HUES48 (cell line): ENCODE results near the gene C17orf113.

Source experiments
- H3K27ac ChIP-seq: one replicate; pipeline ENCODE4 v1.7.0; 2013; ENCODE audit warnings: low read depth, low read length, inconsistent platforms
- H3K27me3 ChIP-seq: 2 replicates; pipeline ENCODE4 v1.6.1; 2013; ENCODE audit warnings: mild to moderate bottlenecking, low read length; ENCODE audit not compliant: control insufficient read depth, insufficient read depth
- H3K36me3 ChIP-seq: 2 replicates; pipeline ENCODE4 v1.6.1; 2013; ENCODE audit warnings: low read length; ENCODE audit not compliant: control insufficient read depth, insufficient read depth
- H3K4me1 ChIP-seq: 2 replicates; pipeline ENCODE4 v1.6.1; 2013; ENCODE audit warnings: mild to moderate bottlenecking, low read length; ENCODE audit not compliant: control insufficient read depth, insufficient read depth
- H3K4me3 ChIP-seq: 2 replicates; pipeline ENCODE4 v1.5.1; 2013; ENCODE audit warnings: mild to moderate bottlenecking, low read depth, low read length
- H3K9ac ChIP-seq: 2 replicates; pipeline ENCODE4 v1.6.1; 2013; ENCODE audit warnings: mild to moderate bottlenecking, low read depth, low read length, moderate library complexity
- H3K9me3 ChIP-seq: 2 replicates; pipeline ENCODE4 v1.6.1; 2013; ENCODE audit warnings: low read length; ENCODE audit not compliant: control insufficient read depth, insufficient read depth

Gene C17orf113

DNA sequence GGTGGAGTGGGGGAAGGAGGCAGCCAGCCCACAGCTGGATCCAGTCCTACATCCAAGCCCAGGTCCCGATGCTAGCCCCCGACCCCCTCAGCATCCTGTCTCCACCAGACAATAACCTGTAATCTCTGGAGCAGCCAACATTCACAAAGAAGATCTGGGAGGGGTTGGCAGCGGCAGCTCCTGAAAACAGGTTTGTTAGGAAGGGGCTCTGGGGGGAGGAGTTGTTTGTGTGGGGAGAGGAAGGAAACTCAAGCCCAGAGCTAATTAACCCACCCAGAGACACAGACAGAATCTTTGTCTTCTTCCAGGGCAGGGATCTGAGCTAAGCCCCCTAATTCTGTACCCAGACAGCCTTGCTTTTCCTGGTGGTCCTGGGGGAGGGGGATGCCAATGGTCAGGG is 4.6 kb upstream of the C17orf113 start:
- peak overlapping the region; percentile 59 for H3K27ac ChIP-seq
- H3K36me3 ChIP-seq, result no peaks in the 10 kb centered on the region
- no peak overlapping the region for H3K9ac ChIP-seq
- H3K9me3 ChIP-seq, result no peaks in the 10 kb centered on the region
- no peaks in the 10 kb centered on the region for H3K27me3 ChIP-seq
- H3K4me3 ChIP-seq, result no peak overlapping the region
- peaks cover 18% of the 10 kb centered on the region for H3K4me1 ChIP-seq

DNA sequence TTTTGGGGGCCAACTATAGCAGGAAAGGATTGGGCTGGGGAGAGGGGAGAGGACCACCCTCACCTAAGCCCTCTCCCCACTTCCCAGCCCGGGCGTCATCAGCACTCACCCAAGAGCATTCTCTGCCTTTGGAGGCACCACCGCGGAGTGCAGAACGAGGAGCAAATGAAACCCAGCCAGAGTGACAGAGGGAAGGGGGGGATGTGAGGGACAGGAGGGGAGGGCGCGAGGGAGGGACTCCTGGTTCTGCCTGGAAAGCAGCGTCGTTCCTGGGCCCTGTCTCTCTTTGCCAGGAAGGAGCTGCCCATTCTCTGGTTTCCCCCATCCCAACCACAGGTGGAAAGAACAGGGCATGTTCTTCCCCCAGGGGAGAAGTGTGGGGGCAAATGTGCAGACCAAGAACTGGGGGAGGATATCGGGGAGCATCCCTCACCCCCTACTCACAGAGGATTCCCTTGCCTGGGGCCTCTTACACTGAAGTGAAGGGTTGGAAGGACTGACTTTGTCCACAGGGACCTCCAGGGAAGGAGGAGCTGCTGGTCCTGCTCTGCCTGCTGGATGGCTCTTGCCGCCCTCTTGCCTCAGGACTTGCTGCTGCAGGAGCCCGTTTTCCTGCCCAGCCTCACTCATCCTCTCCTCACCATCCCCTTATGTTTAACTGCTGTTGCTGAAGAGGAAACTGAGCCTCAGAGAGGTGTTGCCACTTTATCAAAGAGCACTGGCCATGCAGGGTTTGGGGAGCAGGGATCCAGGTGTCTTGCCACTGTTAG is 3.5 kb upstream of the C17orf113 start:
- Histone ChIP-seq H3K4me1 (peaks cover 24% of the 10 kb centered on the region), H3K4me3 (no peak overlapping the region), H3K9me3 (no peaks in the 10 kb centered on the region), H3K36me3 (no peaks in the 10 kb centered on the region), H3K9ac (no peak overlapping the region), H3K27me3 (no peaks in the 10 kb centered on the region; the same call in 1 of the 2 replicates), H3K27ac (no peak overlapping the region)

- Histone ChIP-seq H3K4me1 (peaks cover 24% of the 10 kb centered on the region), H3K27me3 (no peaks in the 10 kb centered on the region; the same call in 1 of the 2 replicates), H3K9ac (no peak overlapping the region), H3K27ac (no peak overlapping the region), H3K9me3 (no peaks in the 10 kb centered on the region), H3K36me3 (no peaks in the 10 kb centered on the region), H3K4me3 (no peak overlapping the region)
These were observed 2.0 kb upstream of the C17orf113 start for GRCh38 chr17:42052346-42052877.

DNA sequence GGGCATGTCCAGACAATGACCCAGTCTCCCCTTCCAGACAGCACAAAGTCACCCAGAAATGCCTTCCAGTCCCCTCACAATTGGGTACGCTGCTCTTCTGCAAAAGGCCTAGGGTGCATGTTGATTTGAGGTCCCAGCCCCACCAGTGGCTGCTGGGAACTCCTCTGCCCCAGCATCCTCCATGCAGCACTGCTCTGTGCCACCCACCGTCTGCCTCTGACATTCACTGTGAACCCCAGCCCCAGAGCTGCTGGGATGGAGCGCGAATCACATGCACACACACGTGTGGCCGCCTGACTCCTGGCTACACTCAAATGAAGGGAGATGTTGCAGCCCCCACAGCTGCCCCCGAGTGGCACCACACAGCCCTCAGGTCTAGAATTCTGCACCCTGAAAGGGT is 1.2 kb upstream of the C17orf113 start:
- no peak overlapping the region for H3K4me3 ChIP-seq
- H3K9ac ChIP-seq, result no peak overlapping the region

DNA sequence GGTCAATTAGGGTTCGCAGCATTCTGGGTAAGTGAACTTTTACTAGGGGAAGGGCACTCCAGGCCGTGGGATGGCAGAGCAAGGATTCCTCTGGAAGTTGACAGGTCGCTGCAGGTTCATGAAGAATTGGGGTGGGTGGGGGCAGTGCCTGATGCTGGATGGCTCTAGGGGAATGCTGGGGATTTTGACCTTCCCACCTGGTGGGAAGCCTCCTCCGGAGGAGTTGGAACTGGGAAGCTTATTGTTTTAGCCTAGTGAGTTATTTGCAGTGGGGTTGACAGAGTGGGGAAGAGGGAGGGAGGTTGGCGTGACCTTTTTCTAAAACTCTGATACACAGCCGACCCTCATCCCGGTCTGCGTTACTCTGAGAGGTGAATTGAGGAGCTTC is 606 bp upstream of the C17orf113 start:
- Histone ChIP-seq H3K27me3 (no peaks in the 10 kb centered on the region; the same call in 1 of the 2 replicates), H3K36me3 (no peaks in the 10 kb centered on the region), H3K4me1 (peaks cover 24% of the 10 kb centered on the region), H3K4me3 (peak overlapping the region; percentile 69), H3K27ac (no peak overlapping the region), H3K9me3 (no peaks in the 10 kb centered on the region), H3K9ac (no peak overlapping the region)

More for the DNA sequence above, 1.2 kb upstream of the C17orf113 start:
- Histone ChIP-seq H3K36me3 (no peaks in the 10 kb centered on the region), H3K4me1 (peaks cover 24% of the 10 kb centered on the region), H3K27me3 (no peaks in the 10 kb centered on the region; the same call in 1 of the 2 replicates), H3K9me3 (no peaks in the 10 kb centered on the region), H3K27ac (no peak overlapping the region)

DNA sequence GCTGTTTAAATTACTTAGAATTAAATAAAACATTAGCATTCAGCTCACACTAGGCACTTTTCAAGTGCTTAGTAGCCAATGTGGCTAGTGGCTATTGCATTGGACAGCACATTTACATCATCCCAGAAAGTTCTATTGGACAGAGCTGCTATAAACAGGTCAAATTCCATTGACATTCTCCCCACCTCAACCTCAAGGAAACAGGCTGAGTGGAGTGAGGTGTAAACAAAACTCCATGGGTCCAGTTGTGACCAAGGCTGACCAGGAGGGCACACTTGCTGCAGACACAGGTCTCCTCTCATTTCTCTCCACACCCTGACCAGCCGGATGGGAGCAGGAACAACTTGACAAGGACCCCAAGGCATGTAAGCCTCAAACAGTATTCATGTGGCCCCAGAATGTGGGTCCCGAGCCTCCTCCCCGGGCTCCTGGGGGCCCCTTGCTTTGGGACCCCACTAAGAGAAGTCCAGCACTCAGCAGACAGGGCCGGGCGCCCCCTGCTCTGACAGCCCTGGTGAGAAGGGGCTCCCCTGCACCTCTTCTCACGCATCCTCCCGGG is 488 bp downstream of the C17orf113 start:
- Histone ChIP-seq H3K9me3 (no peaks in the 10 kb centered on the region), H3K27me3 (no peaks in the 10 kb centered on the region; the same call in 1 of the 2 replicates), H3K4me1 (peaks cover 19% of the 10 kb centered on the region), H3K27ac (no peak overlapping the region), H3K9ac (no peak overlapping the region), H3K36me3 (no peaks in the 10 kb centered on the region), H3K4me3 (peak overlapping the region; percentile 69)

DNA sequence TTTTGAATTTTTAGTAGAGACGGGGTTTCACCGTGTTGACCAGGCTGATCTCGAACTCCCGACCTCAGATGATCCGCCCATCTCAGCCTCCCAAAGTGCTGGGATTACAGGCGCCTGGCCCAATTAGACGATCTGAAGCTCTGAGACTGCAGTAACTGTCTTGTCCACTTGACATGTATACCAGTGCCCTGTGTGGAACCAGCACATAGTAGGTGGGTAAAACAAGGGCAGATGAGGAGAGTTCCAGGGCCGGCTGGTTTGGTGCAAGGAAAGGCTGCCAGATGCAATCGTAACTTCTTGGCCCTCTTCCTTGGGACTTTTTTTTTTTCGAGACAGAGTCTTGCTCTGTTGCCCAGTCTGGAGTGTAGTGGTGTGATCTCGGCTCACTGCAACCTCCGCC is 3.1 kb downstream of the C17orf113 start:
- Histone ChIP-seq H3K4me1 (peaks cover 12% of the 10 kb centered on the region; the same call in 1 of the 2 replicates), H3K9me3 (no peaks in the 10 kb centered on the region), H3K27ac (no peak overlapping the region), H3K9ac (no peak overlapping the region), H3K36me3 (no peaks in the 10 kb centered on the region), H3K27me3 (no peaks in the 10 kb centered on the region; the same call in 1 of the 2 replicates), H3K4me3 (no peak overlapping the region)

GRCh38 chr17:42045719-42046118 is 4.7 kb downstream of the C17orf113 start:
- Histone ChIP-seq H3K9me3 (no peaks in the 10 kb centered on the region), H3K36me3 (no peaks in the 10 kb centered on the region), H3K4me1 (0 out of 2 replicates have a peak, but pooled peaks cover 6% of the 10 kb centered on the region), H3K27me3 (no peaks in the 10 kb centered on the region; the same call in 1 of the 2 replicates), H3K27ac (no peak overlapping the region), H3K9ac (no peak overlapping the region), H3K4me3 (no peak overlapping the region)

GRCh38 chr17:42042598-42043319 is 7.6 kb downstream of the C17orf113 start:
- H3K9me3 ChIP-seq, result no peaks in the 10 kb centered on the region
- no peak overlapping the region for H3K4me3 ChIP-seq
- no peaks in the 10 kb centered on the region for H3K27me3 ChIP-seq
- no peaks in the 10 kb centered on the region for H3K4me1 ChIP-seq
- H3K36me3 ChIP-seq, result no peaks in the 10 kb centered on the region
- H3K27ac ChIP-seq, result no peak overlapping the region
- H3K9ac ChIP-seq, result no peak overlapping the region

GRCh38 chr17:42041619-42042018 is 8.8 kb downstream of the C17orf113 start:
- Histone ChIP-seq H3K4me3 (no peak overlapping the region), H3K36me3 (no peaks in the 10 kb centered on the region), H3K9ac (no peak overlapping the region), H3K27ac (no peak overlapping the region), H3K4me1 (no peaks in the 10 kb centered on the region), H3K9me3 (no peaks in the 10 kb centered on the region), H3K27me3 (no peaks in the 10 kb centered on the region)
